Lower leg skin (tissue), 4 donors: ENCODE results near the gene TCTN2. TPM values are rescaled to one million over a fixed set of nuclear protein-coding genes. Genes with fewer than 3 reads are reported as not detected.

Source experiments
- DNase-seq, 2 donors: peaks; one replicate each; pipeline ENCODE4 v3.0.0-alpha.2; 2019; ENCODE audit warnings: low spot score in 2 of 2
- H3K4me3 ChIP-seq: fragments of 200-600 bp; sonication (generic); 2 replicates; pipeline ENCODE4 v1.5.1; 2017; ENCODE audit warnings: mild to moderate bottlenecking, low read depth; ENCODE audit not compliant: poor library complexity, severe bottlenecking
- POLR2A ChIP-seq, 2 donors: fragments of 450-650 bp; IDR thresholded peaks; one replicate each; pipeline ENCODE4 v1.6.1; 2016 to 2017; ENCODE audit warnings: antibody characterized with exemption in 2 of 2, mild to moderate bottlenecking in 1 of 2, moderate library complexity in 1 of 2
- WGBS, 2 donors: methylation state at CpG; one replicate each; pipeline ENCODE4 v1.1.5; 2018; 5-methylcytosine and 5-hydroxymethylcytosine counted together
- intact Hi-C: fragments of 100-400 bp; cut with DNase I; formaldehyde crosslinking; loops from one replicate; pipeline ENCODE4 v1.15.0; 2023; ENCODE audit warnings: low total_unique reads
- total RNA-seq, 4 donors: library from RNA; depleted of rRNA; stranded (reverse); fragments of >200 nt; gene quantifications; one replicate each; pipeline ENCODE4 v1.1.0, GENCODE V29; 2016
- TF ChIP-seq, protein P1 (sequence below), 3 donors: fragments of 450-650 bp; IDR thresholded peaks; one replicate each; pipeline ENCODE4 v1.5.1; 2016; ENCODE audit warnings: antibody characterized with exemption in 3 of 3, mild to moderate bottlenecking in 3 of 3, moderate library complexity in 2 of 3

TCTN2 gene
- total RNA-seq, 4 donors from 2014 or later: 9.2 to 14.6 (median 10.7) TPM

DNA sequence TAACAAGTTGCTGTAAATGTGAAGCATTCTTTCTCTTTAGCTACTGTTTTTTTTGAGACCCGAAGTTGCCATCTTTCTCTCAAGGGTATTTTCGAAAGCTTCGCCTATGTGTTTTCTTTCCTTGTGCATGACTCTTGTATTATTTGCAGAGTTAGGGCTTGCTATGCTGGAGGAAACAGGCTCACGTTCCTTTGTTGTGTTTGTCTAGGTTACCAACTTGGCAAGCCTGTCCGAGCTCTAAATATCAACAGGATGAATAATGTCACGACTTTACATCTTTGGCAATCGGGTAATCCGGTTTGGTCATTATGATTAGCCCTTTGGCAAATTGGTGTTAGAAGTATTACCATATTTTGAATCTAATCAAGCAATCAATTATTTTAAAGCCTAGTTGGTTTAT is 25.3 kb downstream of the TCTN2 start:
- DNase-seq: no peak
- WGBS, 2 donors: 55 to 58% methylated on average over 8 of the region's 8 CpGs
- H3K4me3 ChIP-seq: no peak overlapping the region
- intact Hi-C loops: no loop called here
- TF ChIP-seq, protein P1, sequence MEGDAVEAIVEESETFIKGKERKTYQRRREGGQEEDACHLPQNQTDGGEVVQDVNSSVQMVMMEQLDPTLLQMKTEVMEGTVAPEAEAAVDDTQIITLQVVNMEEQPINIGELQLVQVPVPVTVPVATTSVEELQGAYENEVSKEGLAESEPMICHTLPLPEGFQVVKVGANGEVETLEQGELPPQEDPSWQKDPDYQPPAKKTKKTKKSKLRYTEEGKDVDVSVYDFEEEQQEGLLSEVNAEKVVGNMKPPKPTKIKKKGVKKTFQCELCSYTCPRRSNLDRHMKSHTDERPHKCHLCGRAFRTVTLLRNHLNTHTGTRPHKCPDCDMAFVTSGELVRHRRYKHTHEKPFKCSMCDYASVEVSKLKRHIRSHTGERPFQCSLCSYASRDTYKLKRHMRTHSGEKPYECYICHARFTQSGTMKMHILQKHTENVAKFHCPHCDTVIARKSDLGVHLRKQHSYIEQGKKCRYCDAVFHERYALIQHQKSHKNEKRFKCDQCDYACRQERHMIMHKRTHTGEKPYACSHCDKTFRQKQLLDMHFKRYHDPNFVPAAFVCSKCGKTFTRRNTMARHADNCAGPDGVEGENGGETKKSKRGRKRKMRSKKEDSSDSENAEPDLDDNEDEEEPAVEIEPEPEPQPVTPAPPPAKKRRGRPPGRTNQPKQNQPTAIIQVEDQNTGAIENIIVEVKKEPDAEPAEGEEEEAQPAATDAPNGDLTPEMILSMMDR (IDR thresholded peaks at IDR 0.05): no peak
- no peak for TF ChIP-seq POLR2A (IDR thresholded peaks at IDR 0.05)

DNA sequence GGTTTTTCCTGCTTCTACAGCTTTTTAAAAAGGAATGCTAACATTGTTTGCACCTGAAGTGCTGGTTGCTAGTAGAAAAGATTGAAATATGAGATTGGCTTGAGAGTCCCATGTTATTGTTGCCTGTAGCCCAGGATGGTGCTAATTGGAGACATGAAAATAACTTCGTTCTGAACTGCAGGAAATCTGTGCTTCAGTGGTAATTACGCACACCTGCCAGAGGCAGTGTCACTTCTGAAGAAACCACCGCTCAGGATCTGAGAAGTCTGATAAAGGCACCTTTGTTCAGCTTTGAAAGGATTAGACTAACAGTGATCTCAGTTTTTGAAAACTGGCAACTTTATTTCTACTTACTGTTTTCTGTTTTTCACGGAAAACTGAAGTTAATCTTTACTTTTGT is 25.7 kb downstream of the TCTN2 start:
- TF ChIP-seq POLR2A (IDR thresholded peaks at IDR 0.05): no peak
- TF ChIP-seq, protein P1 (IDR thresholded peaks at IDR 0.05): no peak
- DNase-seq: no peak
- H3K4me3 ChIP-seq: no peak overlapping the region
- intact Hi-C loops: no loop called here
- 60 to 61% methylated on average over 4 of the region's 4 CpGs for WGBS, 2 donors

DNA sequence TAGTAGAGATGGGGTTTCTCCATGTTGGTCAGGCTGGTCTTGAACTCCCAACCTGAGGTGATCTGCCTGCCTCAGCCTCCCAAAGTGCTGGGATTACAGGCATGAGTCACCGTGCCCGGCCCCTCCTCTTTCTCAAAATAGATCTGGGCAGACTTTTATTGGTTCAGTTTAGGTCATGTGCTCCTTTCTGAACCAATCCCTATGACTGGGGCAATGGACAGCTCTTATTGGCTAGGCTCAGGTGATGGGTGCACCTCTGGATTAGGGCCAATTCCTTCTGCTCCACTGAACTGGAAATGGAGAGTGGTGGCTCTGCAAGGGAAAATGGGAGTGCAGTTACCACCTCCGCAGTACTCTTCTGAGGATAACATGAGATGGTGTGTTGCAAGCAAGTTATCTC is 35.0 kb downstream of the TCTN2 start:
- intact Hi-C loops: no loop called here
- H3K4me3 ChIP-seq: no peak overlapping the region
- no peak for DNase-seq
- WGBS, 2 donors: 85 to 93% methylated on average over 3 of the region's 3 CpGs
- TF ChIP-seq, protein P1 (IDR thresholded peaks at IDR 0.05): no peak
- TF ChIP-seq POLR2A (IDR thresholded peaks at IDR 0.05): no peak

DNA sequence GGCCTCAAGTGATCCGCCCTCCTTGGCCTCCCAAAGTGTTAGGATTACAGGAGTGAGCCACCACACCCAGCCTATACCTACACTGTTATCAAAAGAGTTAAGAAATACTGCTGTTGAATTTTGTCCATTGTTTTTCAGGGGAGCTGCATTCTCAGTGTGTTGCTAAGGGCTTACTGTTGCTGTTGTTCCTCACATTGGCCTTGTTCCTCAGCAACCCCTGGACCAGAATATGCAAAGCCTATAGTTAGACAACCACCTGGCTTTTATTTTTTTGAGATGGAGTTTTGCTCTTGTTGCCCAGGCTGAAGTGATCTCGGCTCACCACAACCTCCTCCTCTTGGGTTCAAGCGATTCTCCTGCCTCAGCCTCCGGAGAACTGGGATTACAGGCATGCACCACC is 36.6 kb downstream of the TCTN2 start:
- no peak overlapping the region for H3K4me3 ChIP-seq
- WGBS, 2 donors: 94 to 95% methylated on average over 4 of the region's 4 CpGs
- no peak for DNase-seq
- TF ChIP-seq POLR2A (IDR thresholded peaks at IDR 0.05): no peak
- TF ChIP-seq, protein P1 (IDR thresholded peaks at IDR 0.05): no peak
- intact Hi-C loops: no loop called here

DNA sequence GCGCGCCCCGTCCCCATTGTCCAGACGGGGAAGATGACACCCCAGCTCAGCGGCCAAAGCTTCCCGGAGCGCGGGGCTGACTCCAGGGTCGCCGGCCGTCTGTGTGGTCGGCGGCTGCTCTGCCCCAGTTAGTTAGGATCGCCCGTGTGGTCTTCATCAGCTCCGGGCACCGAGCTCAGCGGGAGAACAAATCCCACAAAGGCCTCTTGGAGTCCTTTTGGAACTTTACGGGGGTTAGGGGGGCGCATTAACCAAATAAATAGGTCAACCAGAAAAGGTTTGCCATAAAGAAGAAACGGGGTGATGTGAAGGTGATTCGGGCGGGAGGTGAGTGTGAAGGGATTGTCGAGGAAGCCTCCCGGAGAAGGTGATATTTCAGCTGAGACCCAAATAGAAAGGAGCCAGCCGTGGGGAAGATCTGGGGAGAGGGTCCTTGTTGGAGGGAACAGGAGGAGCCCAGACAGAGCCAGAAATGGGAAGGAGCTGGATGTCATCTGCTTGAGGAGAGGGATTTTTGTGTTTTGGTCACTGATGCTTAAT is 41.9 kb downstream of the TCTN2 start:
- H3K4me3 ChIP-seq: peak overlapping the region; percentile 93
- no peak for TF ChIP-seq POLR2A (IDR thresholded peaks at IDR 0.05)
- TF ChIP-seq, protein P1 (IDR thresholded peaks at IDR 0.05): no peak
- intact Hi-C loops: no loop called here
- DNase-seq: peak in 1 of 2 donors; percentile 84
- 1 to 3% methylated on average over 12 to 24 of the region's 26 CpGs for WGBS, 2 donors

DNA sequence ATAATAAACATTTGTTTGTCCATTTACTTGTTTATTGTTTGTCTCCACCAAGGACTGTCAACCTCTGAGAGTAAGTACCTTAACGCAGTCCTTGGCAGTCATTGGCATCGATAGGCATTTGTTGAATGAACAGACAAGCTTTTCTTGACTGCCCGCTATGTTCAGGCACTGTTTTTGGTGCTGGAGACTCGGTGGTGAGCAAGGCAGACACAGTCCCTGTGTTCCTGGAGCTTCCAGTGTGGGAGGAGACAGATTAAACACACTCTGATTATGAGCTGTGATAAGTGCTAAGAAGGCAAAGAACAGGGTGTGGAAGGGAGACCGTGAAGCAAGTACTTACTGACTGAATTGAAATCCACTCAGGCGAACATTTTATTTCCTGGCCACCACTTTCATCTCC is 42.5 kb downstream of the TCTN2 start:
- no peak for DNase-seq
- TF ChIP-seq, protein P1 (IDR thresholded peaks at IDR 0.05): no peak
- intact Hi-C loops: no loop called here
- H3K4me3 ChIP-seq: no peak overlapping the region
- WGBS, 2 donors: 20 to 21% methylated on average over 6 of the region's 6 CpGs
